H9 (cell line): Measurements from ENCODE around the gene TMPRSS12. TPM values are rescaled to one million over a fixed set of nuclear protein-coding genes. Genes with fewer than 3 reads are reported as not detected.

Source experiments
- DNase-seq: peaks from one replicate; pipeline ENCODE4 v3.0.0-alpha.2; 2017
- H2AFZ ChIP-seq: one replicate; pipeline ENCODE4 v1.6.1; 2013; ENCODE audit warnings: mild to moderate bottlenecking, low read length, control low read depth, moderate library complexity
- H2AK5ac ChIP-seq: 2 replicates; pipeline ENCODE4 v1.6.1; 2013; ENCODE audit warnings: low read length, control low read depth, mixed read lengths; ENCODE audit not compliant: insufficient read length
- H2BK120ac ChIP-seq: one replicate; pipeline ENCODE4 v1.6.1; 2013; ENCODE audit warnings: low read depth, mild to moderate bottlenecking, low read length, control low read depth, inconsistent platforms; ENCODE audit not compliant: poor library complexity, severe bottlenecking
- H2BK12ac ChIP-seq: 2 replicates; pipeline ENCODE4 v1.6.1; 2013; ENCODE audit warnings: low read length, control low read depth, mixed read lengths, low read depth; ENCODE audit not compliant: insufficient read length
- H2BK15ac ChIP-seq: 2 replicates; pipeline ENCODE4 v1.6.1; 2013; ENCODE audit warnings: low read depth, low read length, control low read depth
- H2BK20ac ChIP-seq: one replicate; pipeline ENCODE4 v1.6.1; 2013; ENCODE audit warnings: low read depth, mild to moderate bottlenecking, low read length, control low read depth, inconsistent platforms; ENCODE audit not compliant: poor library complexity, severe bottlenecking
- H2BK5ac ChIP-seq: 2 replicates; pipeline ENCODE4 v1.6.1; 2013; ENCODE audit warnings: low read length, control low read depth, mixed read lengths; ENCODE audit not compliant: insufficient read length
- H3K14ac ChIP-seq: 2 replicates; pipeline ENCODE4 v1.6.1; 2013; ENCODE audit warnings: low read length, control low read depth; ENCODE audit not compliant: insufficient read depth
- H3K18ac ChIP-seq: 2 replicates; pipeline ENCODE4 v1.6.1; 2013; ENCODE audit warnings: low read depth, mild to moderate bottlenecking, mixed read lengths, low read length, control low read depth; ENCODE audit not compliant: insufficient read length
- H3K23ac ChIP-seq: 2 replicates; pipeline ENCODE4 v1.6.1; 2013; ENCODE audit warnings: low read length, control low read depth, mixed read lengths, low read depth; ENCODE audit not compliant: insufficient read length
- H3K23me2 ChIP-seq: 2 replicates; pipeline ENCODE4 v1.6.1; 2013; ENCODE audit warnings: low read depth, mild to moderate bottlenecking, mixed read lengths, low read length, control low read depth; ENCODE audit not compliant: insufficient read length, poor library complexity, severe bottlenecking
- H3K27ac ChIP-seq: 2 replicates; pipeline ENCODE4 v1.5.1; 2013; ENCODE audit warnings: low read length, control low read depth, mixed read lengths, low read depth; ENCODE audit not compliant: insufficient read length
- H3K27me3 ChIP-seq: 2 replicates; pipeline ENCODE4 v1.6.1; 2013; ENCODE audit warnings: low read length, control low read depth, inconsistent platforms; ENCODE audit not compliant: insufficient read depth
- H3K4ac ChIP-seq: 2 replicates; pipeline ENCODE4 v1.6.1; 2013; ENCODE audit warnings: low read depth, mild to moderate bottlenecking, control low read depth, inconsistent platforms, low read length, moderate library complexity
- H3K4me1 ChIP-seq: 2 replicates; pipeline ENCODE4 v1.6.1; 2013; ENCODE audit warnings: low read length, control low read depth, inconsistent platforms; ENCODE audit not compliant: insufficient read depth
- H3K4me2 ChIP-seq: 2 replicates; pipeline ENCODE4 v1.6.1; 2013; ENCODE audit warnings: low read length, control low read depth, mixed read lengths; ENCODE audit not compliant: insufficient read length, insufficient read depth
- H3K56ac ChIP-seq: 2 replicates; pipeline ENCODE4 v1.6.1; 2013; ENCODE audit warnings: low read depth, mild to moderate bottlenecking, mixed read lengths, low read length, control low read depth; ENCODE audit not compliant: insufficient read length
- H3K79me1 ChIP-seq: 2 replicates; pipeline ENCODE4 v1.6.1; 2013; ENCODE audit warnings: low read depth, mild to moderate bottlenecking, moderate library complexity, low read length, control low read depth, inconsistent platforms; ENCODE audit not compliant: insufficient read depth, poor library complexity, severe bottlenecking
- H3K79me2 ChIP-seq: 2 replicates; pipeline ENCODE4 v1.6.1; 2013; ENCODE audit warnings: low read length, control low read depth, inconsistent platforms; ENCODE audit not compliant: insufficient read depth
- H3K9ac ChIP-seq: 2 replicates; pipeline ENCODE4 v1.6.1; 2013; ENCODE audit warnings: low read length, control low read depth, mixed read lengths; ENCODE audit not compliant: insufficient read length; ENCODE audit errors: extremely low read depth
- H3K9me3 ChIP-seq: one replicate; pipeline ENCODE4 v1.6.1; 2013; ENCODE audit warnings: low read depth, low read length, inconsistent platforms; ENCODE audit not compliant: control insufficient read depth
- H3T11ph ChIP-seq: one replicate; pipeline ENCODE4 v1.6.1; 2013; ENCODE audit warnings: mild to moderate bottlenecking, low read length, control low read depth, inconsistent platforms
- H4K20me1 ChIP-seq: one replicate; pipeline ENCODE4 v1.6.1; 2013; ENCODE audit not compliant: control insufficient read depth, insufficient read length, insufficient read depth
- H4K5ac ChIP-seq: 2 replicates; pipeline ENCODE4 v1.6.1; 2013; ENCODE audit warnings: low read depth, mild to moderate bottlenecking, mixed read lengths, low read length, control low read depth; ENCODE audit not compliant: insufficient read length
- H4K8ac ChIP-seq: replicated peaks from 2 replicates; pipeline ENCODE4 v1.6.1; 2013; ENCODE audit warnings: low read length, control low read depth, mixed read lengths, low read depth; ENCODE audit not compliant: insufficient read length
- H4K91ac ChIP-seq: 2 replicates; pipeline ENCODE4 v1.6.1; 2013; ENCODE audit warnings: low read depth, mild to moderate bottlenecking, moderate library complexity, mixed read lengths, low read length, control low read depth; ENCODE audit not compliant: insufficient read length
- H3K27ac Mint-ChIP-seq, 3 experiments: 2 replicates in 2 of 3; 3 replicates in 1 of 3; pipeline ENCODE4 v1.8.0; 2020 to 2021; ENCODE audit warnings: mixed read lengths in 3 of 3, mild to moderate bottlenecking in 1 of 3, moderate library complexity in 1 of 3
- H3K27me3 Mint-ChIP-seq: 2 replicates; pipeline ENCODE4 v1.8.0; 2021; ENCODE audit warnings: low read depth, mild to moderate bottlenecking, moderate library complexity, mixed read lengths
- H3K36me3 Mint-ChIP-seq, 3 experiments: 2 replicates in 2 of 3; 3 replicates in 1 of 3; pipeline ENCODE4 v1.8.0; 2020 to 2021; ENCODE audit warnings: low read depth in 3 of 3, mixed read lengths in 3 of 3; ENCODE audit not compliant: insufficient read depth in 1 of 3
- H3K4me1 Mint-ChIP-seq, 2 experiments: 2 replicates each; pipeline ENCODE4 v1.8.0; 2020; ENCODE audit warnings: mixed read lengths in 2 of 2
- H3K4me3 Mint-ChIP-seq, 2 experiments: 2 replicates in 1 of 2; 3 replicates in 1 of 2; pipeline ENCODE4 v1.8.0; 2020 to 2021; ENCODE audit warnings: mild to moderate bottlenecking in 2 of 2, mixed read lengths in 2 of 2, moderate library complexity in 1 of 2
- H3K9me3 Mint-ChIP-seq, 2 experiments: 2 replicates in 1 of 2; 3 replicates in 1 of 2; pipeline ENCODE4 v1.8.0; 2020; ENCODE audit warnings: mild to moderate bottlenecking in 2 of 2, mixed read lengths in 2 of 2, moderate library complexity in 1 of 2
- CTCF ChIP-seq: fragments of 200-600 bp; sonication (generic); conservative IDR thresholded peaks from 3 replicates; pipeline ENCODE4 v1.8.0; 2021; ENCODE audit warnings: antibody characterized with exemption, mild to moderate bottlenecking
- WGBS: extraction: QIAGEN DNeasy Blood & Tissue Kit; methylation state at CpG from one replicate; pipeline ENCODE4 v1.1.7; 2013; ENCODE audit warnings: missing lambda C conversion rate, low lambda C conversion rate, mixed read lengths; ENCODE audit not compliant: insufficient read length; ENCODE audit errors: extremely low coverage; 5-methylcytosine and 5-hydroxymethylcytosine counted together
- total RNA-seq: library from RNA; stranded (reverse); gene quantifications from 2 replicates; pipeline ENCODE4 v1.2.1, GENCODE V29; 2021

Gene TMPRSS12
- total RNA-seq, 1 experiment from 2014 or later, result not detected

- no peak overlapping the region for H3K4me2 ChIP-seq
- H3K79me2 ChIP-seq, result no peaks in the 10 kb centered on the region
- DNase-seq, result no peak
- no peak overlapping the region for H3K23ac ChIP-seq
- H2AK5ac ChIP-seq, result no peak overlapping the region
- no peaks in the 10 kb centered on the region for H3K4me1 ChIP-seq
- no peak overlapping the region for H3K18ac ChIP-seq
- no peak overlapping the region for H2BK5ac ChIP-seq
- no peak overlapping the region for H3K27ac Mint-ChIP-seq
- H3K56ac ChIP-seq, result no peak overlapping the region
- H3K27me3 Mint-ChIP-seq, result no peaks in the 10 kb centered on the region
- H2BK120ac ChIP-seq, result no peak overlapping the region
- H3K14ac ChIP-seq, result no peak overlapping the region
- no peak overlapping the region for H4K8ac ChIP-seq
- no CpG with 5 or more reads among the region's 4 CpGs for WGBS
- no peak overlapping the region for H3K4me3 Mint-ChIP-seq
- no peak overlapping the region for H3K27ac ChIP-seq
- no peak overlapping the region for H2BK15ac ChIP-seq
- H2AFZ ChIP-seq, result no peak overlapping the region
- no peak for TF ChIP-seq CTCF
- no peaks in the 10 kb centered on the region for H3K79me1 ChIP-seq
- H2BK12ac ChIP-seq, result no peak overlapping the region
- H2BK20ac ChIP-seq, result no peak overlapping the region
- H4K5ac ChIP-seq, result no peak overlapping the region
- H4K20me1 ChIP-seq, result no peaks in the 10 kb centered on the region
- no peak overlapping the region for H3T11ph ChIP-seq
- H3K4me1 Mint-ChIP-seq, result no peaks in the 10 kb centered on the region
- H3K27me3 ChIP-seq, result no peaks in the 10 kb centered on the region
- H3K4ac ChIP-seq, result no peak overlapping the region
- no peak overlapping the region for H3K9ac ChIP-seq
- no peaks in the 10 kb centered on the region for H3K23me2 ChIP-seq
- H3K9me3 ChIP-seq, result no peaks in the 10 kb centered on the region
- H3K9me3 Mint-ChIP-seq, result peaks cover 12 to 15% of the 10 kb centered on the region in 2 experiments
- H4K91ac ChIP-seq, result no peak overlapping the region
- H3K36me3 Mint-ChIP-seq, result no peaks in the 10 kb centered on the region; a peak in 1 of 7 replicates
These were observed 17.0 kb downstream of the TMPRSS12 start for GRCh38 chr12:50859621-50860310.
